Uterus (tissue), 2 donors: ENCODE data around the gene GRPR.

Experiments used
- CTCF ChIP-seq, 4 experiments: fragments of 200-600 bp in 2 of 4; fragments of 450-650 bp in 2 of 4; sonication (generic) in 2 of 4; IDR thresholded peaks; one replicate each; pipeline ENCODE4 v1.5.1; 2016 to 2019; ENCODE audit warnings: antibody characterized with exemption in 4 of 4, mild to moderate bottlenecking in 2 of 4, moderate library complexity in 1 of 4
- POLR2A ChIP-seq, 2 donors: fragments of 450-650 bp; IDR thresholded peaks; one replicate each; pipeline ENCODE4 v1.6.1; 2016; ENCODE audit warnings: antibody characterized with exemption in 2 of 2, mild to moderate bottlenecking in 1 of 2, moderate library complexity in 1 of 2

- no peak for TF ChIP-seq CTCF (IDR thresholded peaks at IDR 0.05)
- TF ChIP-seq POLR2A (IDR thresholded peaks at IDR 0.05), result no peak
Observed at GRCh38 chrX:16134936-16135335, 11.6 kb downstream of the GRPR start.
